Measurements from ENCODE around the gene PTGES3.
A peak's percentile ranks its signal among the peaks of the same experiment; 100 is the strongest.
"Not testable (repeated sequence)": the region's sequence is repeated elsewhere in the genome, so short reads cannot be mapped to it uniquely, and the experiment has no call there.

The PTGES3 gene

DNA sequence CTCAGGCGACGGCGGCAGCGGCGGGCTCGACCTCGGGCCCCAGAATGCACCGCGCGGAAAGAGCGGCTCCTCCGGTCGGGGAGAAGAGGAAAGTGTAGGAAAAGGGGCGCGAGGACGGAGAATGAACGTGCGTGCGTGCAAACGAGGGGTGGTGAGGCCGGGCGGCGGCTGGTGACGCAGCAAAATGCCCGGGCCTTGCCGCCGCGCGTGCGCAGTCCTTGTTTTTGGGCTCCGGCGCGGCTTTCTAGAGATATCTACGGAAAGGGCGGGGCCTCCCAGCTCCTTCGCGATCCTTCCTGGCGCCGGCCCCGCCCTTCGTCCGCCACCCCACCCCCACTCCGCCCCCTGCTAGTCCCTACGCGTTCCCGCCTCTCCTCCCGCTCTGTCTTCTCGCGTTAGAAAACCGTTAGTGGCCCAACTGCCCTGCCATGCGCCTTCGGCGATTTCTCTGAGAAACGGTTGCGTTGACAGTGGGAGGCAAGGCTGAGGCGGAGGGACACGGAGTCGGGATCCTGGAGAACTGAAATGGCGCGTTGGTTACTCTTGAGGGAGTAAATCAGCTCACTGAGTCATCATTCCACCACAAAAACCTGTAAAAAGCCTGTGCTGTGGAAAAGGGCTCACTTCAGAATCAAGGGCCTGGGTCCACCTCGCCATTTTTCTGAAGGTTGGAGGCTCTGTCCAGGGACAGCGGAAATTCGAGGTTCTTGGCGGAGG lies at the start of gene PTGES3:
Gene PTGES3 (minus strand): TSS at position 156 of the 717 bp plus-strand sequence. CDS start 285 bp downstream, outside the sequence.
- peak; percentile 98 for DNase-seq (ENCODE audit: low read depth in 2 of 2)

DNA sequence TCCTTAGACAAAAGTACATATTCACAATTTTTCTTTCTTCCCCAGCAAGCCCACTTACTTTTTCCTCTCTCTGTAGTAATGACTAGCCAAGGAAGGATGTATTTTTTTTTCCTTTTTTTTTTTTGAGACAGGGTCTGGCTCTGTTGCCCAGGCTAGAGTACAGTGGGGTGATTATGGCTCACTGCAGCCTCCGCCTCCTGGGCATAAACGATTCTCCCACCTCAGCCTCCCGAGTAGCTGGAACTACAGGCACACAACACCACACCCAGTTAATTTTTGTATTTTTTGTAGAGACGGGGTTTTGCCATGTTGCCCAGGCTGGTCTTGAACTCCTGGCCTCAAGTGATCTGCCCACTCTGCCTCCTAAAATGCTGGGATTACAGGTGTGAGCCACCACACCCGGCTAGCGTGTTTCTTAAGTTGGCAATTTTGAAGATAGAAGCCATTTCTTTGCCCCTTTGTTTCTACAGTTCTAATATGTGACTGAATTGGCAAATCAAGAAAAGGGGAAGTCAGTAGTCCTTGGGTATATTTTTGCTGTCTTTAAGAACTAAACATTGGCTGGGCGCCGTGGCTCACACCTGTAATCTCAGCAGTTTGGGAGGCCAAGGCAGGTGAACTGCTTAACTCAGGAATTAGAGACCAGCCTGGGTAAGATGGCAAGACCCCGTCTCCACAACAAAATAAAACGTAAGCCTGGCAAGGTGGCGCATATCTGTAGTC lies 40.2 kb upstream of the PTGES3 start:
- DNase-seq (ENCODE audit: low read depth in 2 of 2), result no peak

- not testable (repeated sequence) for DNase-seq (ENCODE audit: low read depth in 2 of 2)
Measured at GRCh38 chr12:56726196-56726675, 38.2 kb upstream of the PTGES3 start.

GRCh38 chr12:56725723-56726102 lies 37.6 kb upstream of the PTGES3 start:
- no peak for DNase-seq (ENCODE audit: low read depth in 2 of 2)

DNA sequence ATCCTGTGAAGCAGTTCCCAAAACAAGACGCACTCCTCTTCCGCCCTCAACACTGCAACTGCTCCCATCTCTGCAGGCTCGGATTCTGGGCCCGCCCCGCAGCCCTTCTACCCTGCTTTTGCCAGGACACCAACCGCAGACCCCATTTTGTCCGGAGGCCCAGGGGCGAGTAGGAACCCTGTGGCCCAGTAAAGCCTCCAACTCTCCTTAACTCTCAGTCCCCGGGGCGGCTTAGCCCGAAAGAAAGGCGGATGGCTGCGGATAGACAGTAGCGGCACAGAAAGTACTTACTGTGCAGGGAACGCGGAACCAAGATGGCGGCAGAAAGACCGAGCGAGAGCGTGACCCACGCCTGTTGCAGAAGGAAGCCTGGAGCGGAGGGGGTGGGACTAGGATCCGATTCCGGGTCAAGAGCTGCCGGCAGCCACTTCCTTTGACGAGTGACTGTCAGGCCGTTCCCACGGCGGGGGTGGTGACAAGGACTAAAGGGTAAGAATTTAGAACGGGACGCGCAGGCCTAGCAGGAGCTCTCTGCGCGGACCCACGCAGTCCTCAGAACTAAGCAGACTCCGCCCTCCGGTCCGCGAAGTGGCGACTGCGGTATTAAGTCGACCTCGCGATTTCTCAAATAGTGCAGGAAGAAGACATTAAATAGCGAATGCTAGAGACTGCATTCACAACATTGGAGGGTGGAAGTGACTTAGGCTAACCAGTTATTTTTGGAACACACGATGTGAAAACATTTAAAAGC lies 37.1 kb upstream of the PTGES3 start, which contains the start of gene NACA:
Gene NACA (minus strand): TSS at position 328 of the 751 bp plus-strand sequence. CDS start 778 bp downstream, outside the sequence.
- peak; percentile 96 to 98 for DNase-seq (ENCODE audit: low read depth in 2 of 2)

DNA sequence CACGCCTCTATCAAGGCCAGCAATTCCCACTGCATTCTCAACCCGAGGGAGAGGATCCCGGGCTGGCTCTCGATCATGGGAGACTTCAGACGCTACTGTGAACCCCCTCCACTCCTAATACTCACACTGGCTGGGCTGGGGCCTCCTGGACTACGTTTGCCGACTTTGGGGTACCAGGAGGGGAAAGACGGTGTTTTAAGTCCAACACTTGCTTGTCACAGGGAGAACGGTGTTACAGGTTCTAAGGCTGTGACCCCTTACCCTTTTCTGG lies 36.6 kb upstream of the PTGES3 start:
- DNase-seq (ENCODE audit: low read depth in 2 of 2), result no peak

GRCh38 chr12:56723889-56724700 lies 36.0 kb upstream of the PTGES3 start:
- DNase-seq (ENCODE audit: low read depth in 2 of 2), result peak in 1 of 2 donors; percentile 11

DNA sequence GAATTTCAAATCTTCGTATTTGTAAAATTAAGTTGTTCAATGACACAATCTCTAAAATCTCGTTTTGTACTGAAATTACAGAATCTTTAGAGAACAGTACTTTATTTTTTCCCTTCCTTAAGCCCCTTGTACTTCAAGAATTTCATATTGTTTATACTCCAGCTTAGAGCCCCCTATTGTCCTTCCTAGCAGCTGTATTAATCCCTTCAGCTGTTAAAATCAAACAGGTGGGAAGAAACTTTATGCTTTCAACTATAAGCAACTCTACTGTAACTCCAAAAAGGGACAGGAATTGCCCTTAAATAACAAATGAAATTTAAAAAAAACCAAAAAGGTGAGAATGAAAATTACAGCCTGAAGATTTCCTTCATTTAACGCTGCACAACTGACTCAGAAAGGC lies 35.3 kb upstream of the PTGES3 start:
- DNase-seq (ENCODE audit: low read depth in 2 of 2), result no peak

DNA sequence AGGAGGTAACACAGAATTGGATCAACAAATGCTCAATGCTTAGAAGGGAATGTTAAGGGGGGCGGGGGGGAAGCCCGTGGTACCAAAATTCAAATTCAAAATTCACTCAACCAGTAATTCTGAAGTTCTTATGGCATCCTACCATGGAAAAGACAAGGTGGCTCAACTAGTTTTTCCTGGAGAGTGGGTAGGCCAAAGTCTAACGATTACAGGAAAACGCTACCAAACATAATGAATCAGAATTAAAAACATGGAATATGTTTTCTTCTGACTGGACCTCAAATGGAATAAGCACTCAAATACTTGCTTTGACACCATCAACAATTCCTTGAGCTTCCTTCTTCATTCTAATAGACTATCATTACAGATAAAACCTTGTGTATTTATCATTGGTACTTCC lies 34.7 kb upstream of the PTGES3 start:
- DNase-seq (ENCODE audit: low read depth in 2 of 2), result no peak

DNA sequence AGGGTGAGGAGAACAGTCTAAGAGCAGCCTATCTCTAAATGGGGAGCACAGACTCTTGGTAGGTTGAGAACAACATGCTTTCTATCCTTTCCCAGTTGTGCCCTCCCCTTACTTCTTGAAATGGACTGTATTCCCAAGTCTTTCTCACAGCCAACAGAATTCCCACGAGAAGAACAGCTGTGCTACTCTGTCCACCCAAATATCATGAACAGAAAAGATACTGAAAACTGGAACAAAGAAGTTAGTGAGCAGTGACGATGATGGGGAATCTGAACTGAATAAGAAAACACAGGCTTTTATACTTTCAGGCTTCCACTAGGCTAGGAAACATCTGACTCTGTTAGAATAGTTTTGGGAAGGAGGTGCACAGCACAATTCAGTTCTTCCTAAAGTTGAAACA lies 33.6 kb upstream of the PTGES3 start:
- no peak for DNase-seq (ENCODE audit: low read depth in 2 of 2)

DNA sequence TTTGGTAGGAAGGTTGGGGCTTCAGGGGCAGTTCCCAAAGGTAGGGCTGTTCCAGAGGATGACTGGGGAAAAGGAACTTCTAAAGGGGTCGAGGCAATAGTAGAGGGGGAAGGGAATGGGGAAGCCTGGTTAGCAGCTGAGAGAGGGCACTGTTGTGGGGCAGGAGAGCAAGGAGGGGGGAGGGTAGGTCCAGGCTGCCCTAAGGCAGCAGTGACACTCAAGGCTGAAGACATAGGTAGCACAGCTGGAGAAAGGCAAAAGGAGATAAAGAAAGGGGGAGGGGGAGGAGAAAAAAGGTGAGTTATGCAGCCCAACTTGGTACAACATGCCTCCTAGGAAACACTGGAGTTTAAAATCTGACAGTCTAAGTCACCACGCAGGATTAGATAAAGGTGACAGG lies 33.1 kb upstream of the PTGES3 start:
- DNase-seq (ENCODE audit: low read depth in 2 of 2), result no peak

DNA sequence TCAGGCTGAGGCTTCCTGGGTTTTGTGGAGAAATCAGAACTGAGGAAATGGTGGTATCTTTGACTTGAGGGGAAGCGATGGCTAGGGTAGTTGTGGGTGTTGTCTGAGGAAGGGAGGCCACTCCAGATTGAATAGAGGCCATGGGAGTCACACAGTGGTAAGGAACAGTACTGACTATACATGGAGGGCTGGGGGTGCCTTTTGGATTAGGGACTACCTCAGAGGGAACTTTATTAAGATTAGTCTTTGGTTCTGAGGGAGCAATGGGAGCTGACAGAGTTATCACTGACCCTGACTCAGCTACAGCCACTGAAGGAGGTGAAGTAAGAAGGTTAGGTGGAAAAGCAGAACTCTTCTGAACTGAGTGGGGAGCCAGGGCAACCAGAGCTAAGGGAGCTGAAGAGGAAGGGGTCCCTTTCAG lies 32.7 kb upstream of the PTGES3 start:
- no peak for DNase-seq (ENCODE audit: low read depth in 2 of 2)

DNA sequence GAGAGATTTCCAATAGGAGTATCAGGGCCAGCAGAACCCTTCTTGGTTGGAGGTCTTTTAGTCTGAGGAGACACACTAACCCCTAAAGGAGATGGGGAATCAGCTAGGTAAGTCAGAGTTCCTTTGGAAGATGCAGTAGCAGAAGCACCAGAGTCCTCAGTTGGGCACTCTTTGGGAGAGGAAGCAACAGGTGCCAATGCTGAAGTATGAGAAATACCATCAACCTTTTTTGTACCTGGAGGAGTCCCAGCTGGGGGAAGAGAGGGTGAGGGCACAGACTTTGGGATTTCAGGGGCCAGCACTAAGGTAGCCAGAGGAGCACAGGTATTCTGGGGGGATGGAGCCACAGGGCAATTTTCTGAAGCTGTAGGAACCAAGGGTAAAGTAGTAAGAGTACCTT lies 31.0 kb upstream of the PTGES3 start:
- DNase-seq (ENCODE audit: low read depth in 2 of 2), result no peak

DNA sequence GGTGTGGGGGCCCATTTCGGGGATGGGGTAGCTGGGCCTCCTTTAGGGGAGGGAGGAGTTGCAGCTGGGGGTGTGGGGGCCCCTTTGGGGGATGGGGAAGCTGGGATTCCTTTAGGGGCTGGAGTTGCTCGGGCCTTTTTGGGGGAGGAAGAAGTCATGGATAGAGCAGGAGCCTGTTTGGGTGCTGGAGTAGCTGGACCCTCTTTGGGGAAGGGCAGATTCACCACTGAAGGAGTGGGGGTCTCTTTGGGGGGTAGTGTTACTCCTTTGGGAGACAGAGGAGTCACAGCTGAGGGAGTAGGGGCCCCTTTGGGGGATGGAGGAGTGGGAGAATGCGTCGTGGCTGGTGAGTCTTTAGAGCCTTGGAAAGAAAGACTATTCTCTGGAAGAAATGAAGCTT lies 30.6 kb upstream of the PTGES3 start:
- DNase-seq (ENCODE audit: low read depth in 2 of 2), result no peak

DNA sequence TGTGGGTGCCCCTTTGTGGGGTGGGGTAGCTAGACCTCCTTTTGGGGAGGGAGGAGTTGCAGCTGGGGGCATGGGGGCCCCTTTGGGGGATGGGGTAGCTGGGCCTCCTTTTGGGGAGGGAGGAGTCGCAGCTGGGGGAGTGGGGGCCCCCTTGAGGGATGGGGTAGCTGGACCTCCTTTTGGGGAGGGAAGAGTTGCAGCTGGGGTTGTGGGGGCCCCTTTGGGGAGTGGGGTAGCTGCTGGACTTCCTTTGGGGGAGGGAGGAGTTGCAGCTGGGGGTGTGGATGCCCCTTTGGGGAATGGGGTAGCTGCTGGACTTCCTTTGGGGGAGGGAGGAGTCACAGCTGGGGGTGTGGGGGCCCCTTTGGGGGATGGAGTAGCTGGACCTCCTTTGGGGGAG lies 30.1 kb upstream of the PTGES3 start:
- DNase-seq (ENCODE audit: low read depth in 2 of 2), result no peak

DNA sequence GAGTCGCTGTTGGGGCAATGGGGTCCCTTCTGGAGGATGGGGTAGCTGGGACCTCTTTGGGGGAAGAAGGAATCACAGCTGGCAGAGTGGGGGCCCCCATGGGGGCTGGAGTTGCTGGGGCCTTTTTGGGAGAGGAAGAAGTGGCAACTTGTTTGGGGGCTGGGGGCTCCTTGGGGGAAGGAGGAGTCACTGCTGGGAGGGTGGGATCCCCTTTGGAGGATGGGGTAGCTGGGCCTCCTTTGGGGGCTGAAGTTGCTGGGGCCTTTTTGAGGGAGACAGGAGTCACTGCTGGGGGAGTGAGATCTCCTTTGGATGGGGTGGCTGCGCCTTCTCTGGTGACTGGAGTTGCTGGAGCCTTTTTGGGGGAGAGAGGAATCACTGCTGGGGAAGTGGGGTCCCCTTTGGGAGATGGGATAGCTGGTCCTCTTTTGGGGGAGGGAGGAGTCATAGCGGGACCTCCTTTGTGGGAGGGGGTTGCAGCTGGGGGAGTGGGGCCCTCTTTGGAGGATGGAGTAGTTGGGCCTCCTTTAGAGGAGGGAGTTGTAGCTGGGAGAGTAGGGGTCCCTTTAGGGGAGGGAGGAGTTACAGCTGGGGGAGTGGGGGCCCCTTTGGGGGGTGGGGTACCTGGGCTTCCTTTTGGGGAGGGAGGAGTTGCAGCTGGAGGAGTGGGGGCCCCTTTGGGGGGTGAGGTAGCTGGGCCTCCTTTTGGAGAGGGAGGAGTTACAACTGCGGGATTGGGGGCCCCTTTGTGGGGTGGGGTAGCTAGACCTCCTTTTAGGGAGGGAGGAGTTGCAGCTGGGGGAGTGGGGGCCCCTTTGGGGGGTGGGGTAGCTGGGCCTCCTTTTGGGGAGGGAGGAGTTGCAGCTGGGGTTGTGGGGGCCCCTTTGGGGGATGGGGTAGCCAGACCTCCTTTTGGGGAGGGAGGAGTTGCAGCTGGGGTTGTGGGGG lies 29.1 kb upstream of the PTGES3 start:
- no peak for DNase-seq (ENCODE audit: low read depth in 2 of 2)

- DNase-seq (ENCODE audit: low read depth in 2 of 2), result no peak
Measured at GRCh38 chr12:56716458-56716857, 28.4 kb upstream of the PTGES3 start.

DNA sequence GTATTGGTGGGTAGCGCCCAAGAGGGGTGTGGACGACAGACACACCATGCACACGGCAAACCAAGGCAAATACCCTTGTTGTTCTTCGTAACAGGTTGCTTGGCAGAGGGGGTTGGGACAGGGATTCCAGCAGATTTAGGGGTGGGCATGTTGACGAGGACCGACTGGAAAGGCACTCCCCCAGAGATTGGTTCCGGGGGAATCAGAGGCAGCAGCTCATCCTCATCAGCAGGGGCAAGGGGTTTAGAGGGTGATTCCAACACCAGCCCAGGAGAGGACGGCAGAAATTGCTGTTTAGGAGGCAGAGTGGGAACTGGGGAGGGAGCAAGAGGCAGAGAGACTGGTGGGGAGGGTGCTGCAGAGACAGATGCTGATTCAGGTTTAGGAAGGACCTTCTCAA lies 27.7 kb upstream of the PTGES3 start:
- no peak for DNase-seq (ENCODE audit: low read depth in 2 of 2)

GRCh38 chr12:56714431-56714929 lies 26.4 kb upstream of the PTGES3 start:
- no peak for DNase-seq (ENCODE audit: low read depth in 2 of 2)

GRCh38 chr12:56713345-56713744 lies 25.3 kb upstream of the PTGES3 start:
- DNase-seq (ENCODE audit: low read depth in 2 of 2), result no peak
